Testis (tissue), 2 donors: ENCODE measurements around the gene ZNF830.

Experiments used
- CTCF ChIP-seq, 3 experiments: fragments of 450-650 bp in 2 of 3; fragments of 200-600 bp in 1 of 3; sonication (generic) in 1 of 3; IDR thresholded peaks; one replicate each; pipeline ENCODE4 v1.5.1; 2016 to 2019; ENCODE audit warnings: antibody characterized with exemption in 3 of 3, mild to moderate bottlenecking in 2 of 3, moderate library complexity in 1 of 3
- POLR2A ChIP-seq: fragments of 450-650 bp; IDR thresholded peaks from one replicate; pipeline ENCODE4 v1.6.1; 2017; ENCODE audit warnings: antibody characterized with exemption, mild to moderate bottlenecking, moderate library complexity

DNA sequence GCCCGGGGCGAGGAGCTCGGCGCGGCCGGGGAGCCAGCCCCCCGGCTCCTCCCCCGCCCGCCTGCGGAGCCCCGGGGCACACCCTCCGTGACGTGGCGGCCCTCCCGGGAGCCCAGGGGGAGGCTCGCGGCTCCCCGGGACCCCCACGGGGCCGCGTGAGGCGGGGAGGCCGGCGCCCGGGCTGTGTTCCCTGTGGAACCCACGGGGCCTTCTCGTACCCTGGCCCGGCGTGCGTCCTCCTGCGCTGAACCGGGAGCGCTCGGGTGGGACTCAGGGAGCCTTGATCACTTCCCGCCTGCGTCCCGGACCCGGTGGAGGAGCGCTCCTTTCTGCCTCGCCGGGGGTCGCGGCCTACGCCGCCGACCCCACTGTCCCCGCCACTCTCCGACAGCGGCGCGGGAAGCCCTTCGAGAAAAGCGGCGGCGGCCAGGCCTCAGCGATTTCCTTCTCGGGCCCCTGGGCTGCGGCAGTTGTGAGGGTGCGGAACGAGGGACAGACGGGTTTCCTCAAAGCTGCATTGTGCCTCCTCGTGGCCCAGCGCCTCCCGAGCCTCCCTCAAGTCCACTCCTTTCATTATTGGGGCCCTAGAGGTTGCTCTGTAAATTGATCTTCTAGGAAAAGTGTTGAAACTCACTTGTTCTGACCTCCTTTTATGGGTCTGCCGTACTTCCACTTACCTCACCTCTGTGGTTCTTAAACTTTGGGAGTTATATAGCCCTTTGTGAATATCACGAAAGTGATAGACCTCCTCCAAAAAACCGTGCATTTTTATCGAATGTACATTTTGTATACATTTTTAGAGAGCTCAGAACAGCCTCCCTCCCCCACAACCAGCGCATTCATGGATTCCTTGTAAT lies 19.6 kb downstream of the ZNF830 start:
- TF ChIP-seq CTCF (IDR thresholded peaks at IDR 0.05) (peak in 2 of 3 experiments; percentile 13 to 35), POLR2A (no peak)
